Measurements from ENCODE around the gene CHD9.

DNA sequence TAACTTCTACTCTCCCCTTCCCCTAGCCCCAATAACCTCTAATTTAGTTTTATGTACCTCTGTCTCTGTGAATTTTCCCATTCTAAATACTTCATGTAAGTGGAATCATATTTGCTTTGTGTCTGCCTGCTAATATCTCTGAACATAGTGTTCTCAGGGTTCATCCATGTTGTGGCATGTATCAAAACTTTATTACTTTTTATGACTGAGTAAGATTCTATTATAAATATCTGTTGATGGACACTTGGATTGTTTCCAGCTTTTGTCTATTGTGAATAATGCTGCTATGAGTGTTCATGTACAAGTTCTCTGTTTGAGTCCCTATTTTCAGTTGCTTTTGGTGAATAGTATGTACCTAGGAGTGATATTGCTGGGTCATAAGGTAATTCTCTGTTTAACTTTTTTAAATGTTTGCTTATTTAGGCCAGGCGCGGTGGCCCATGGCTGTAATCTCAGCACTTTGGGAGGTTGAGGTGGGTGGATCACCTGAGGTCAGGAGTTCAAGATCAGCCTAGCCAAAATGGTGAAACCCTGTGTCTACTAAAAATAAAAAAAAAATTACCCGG lies 92.8 kb downstream of the CHD9 start:
- TF ChIP-seq, protein P1, sequence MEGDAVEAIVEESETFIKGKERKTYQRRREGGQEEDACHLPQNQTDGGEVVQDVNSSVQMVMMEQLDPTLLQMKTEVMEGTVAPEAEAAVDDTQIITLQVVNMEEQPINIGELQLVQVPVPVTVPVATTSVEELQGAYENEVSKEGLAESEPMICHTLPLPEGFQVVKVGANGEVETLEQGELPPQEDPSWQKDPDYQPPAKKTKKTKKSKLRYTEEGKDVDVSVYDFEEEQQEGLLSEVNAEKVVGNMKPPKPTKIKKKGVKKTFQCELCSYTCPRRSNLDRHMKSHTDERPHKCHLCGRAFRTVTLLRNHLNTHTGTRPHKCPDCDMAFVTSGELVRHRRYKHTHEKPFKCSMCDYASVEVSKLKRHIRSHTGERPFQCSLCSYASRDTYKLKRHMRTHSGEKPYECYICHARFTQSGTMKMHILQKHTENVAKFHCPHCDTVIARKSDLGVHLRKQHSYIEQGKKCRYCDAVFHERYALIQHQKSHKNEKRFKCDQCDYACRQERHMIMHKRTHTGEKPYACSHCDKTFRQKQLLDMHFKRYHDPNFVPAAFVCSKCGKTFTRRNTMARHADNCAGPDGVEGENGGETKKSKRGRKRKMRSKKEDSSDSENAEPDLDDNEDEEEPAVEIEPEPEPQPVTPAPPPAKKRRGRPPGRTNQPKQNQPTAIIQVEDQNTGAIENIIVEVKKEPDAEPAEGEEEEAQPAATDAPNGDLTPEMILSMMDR (IDR thresholded peaks at IDR 0.05) = no peak
- no peak for TF ChIP-seq POLR2A (IDR thresholded peaks at IDR 0.05)
